A549 (cell line): ENCODE results near the gene LACTB. TPM values are rescaled to one million over a fixed set of nuclear protein-coding genes. Genes with fewer than 3 reads are reported as not detected.

Experiments
- ATAC-seq, 2 experiments: fragments of 200-7000 bp in 1 of 2; fragments of >200 bp in 1 of 2; cut with Nextera tagmentation in 1 of 2; cut with Tn5 transposase in 1 of 2; 3 replicates each; pipeline versions ENCODE4 v1.8.0 to v1.9.1; 2018 to 2020; ENCODE audit warnings: mild to moderate bottlenecking in 1 of 2, moderate library complexity in 1 of 2
- CTCF ChIA-PET: fragments of 300-600 bp; sonication (Branson Sonifier 250); formaldehyde crosslinking; extraction: SDS; loops from one replicate; lab custom pipeline; 2021; ENCODE audit warnings: antibody characterized with exemption, inconsistent platforms; lab: Yijun Ruan, JAX
- POLR2A ChIA-PET: fragments of 350-600 bp; formaldehyde crosslinking; extraction: SDS; loops from one replicate; lab custom pipeline; 2021; ENCODE audit warnings: antibody characterized with exemption, inconsistent platforms; lab: Yijun Ruan, JAX
- DNase-seq, 2 experiments: peaks; one replicate each; pipeline versions ENCODE4 v3.0.0 to v3.0.0-alpha.2; 2011 to 2016; ENCODE audit warnings: low read depth in 1 of 2, low spot score in 1 of 2
- FAIRE-seq: peaks from 2 replicates; lab custom pipeline; 2011; peaks lifted over from hg19 to GRCh38; lab: Jason Lieb, UNC
- H3K27ac ChIP-seq, 2 experiments: fragments of >200 bp; sonication (Bioruptor Twin); formaldehyde crosslinking; 3 replicates each; pipeline ENCODE4 v1.5.1; 2016 to 2017
- H3K4me1 ChIP-seq: fragments of >200 bp; sonication (Bioruptor Twin); formaldehyde crosslinking; 3 replicates; pipeline ENCODE4 v1.6.1; 2016
- H3K4me2 ChIP-seq: fragments of >200 bp; sonication (Bioruptor Twin); formaldehyde crosslinking; 3 replicates; pipeline ENCODE4 v1.6.1; 2016
- H3K4me3 ChIP-seq: fragments of >200 bp; sonication (Bioruptor Twin); formaldehyde crosslinking; 3 replicates; pipeline ENCODE4 v1.5.1; 2016
- H3K9me3 ChIP-seq: fragments of >200 bp; sonication (Bioruptor Twin); formaldehyde crosslinking; 3 replicates; pipeline ENCODE4 v1.6.1; 2016
- BHLHE40 ChIP-seq: IDR thresholded peaks from 2 replicates; pipeline ENCODE4 v1.6.1; 2012; ENCODE audit warnings: low read depth, low read length, inconsistent platforms
- CBX2 ChIP-seq: fragments of 200-600 bp; sonication (generic); IDR thresholded peaks from 2 replicates; pipeline ENCODE4 v1.6.1; 2016; ENCODE audit warnings: low read depth, mild to moderate bottlenecking, borderline replicate concordance
- CEBPB ChIP-seq, 2 experiments: fragments of >200 bp in 1 of 2; sonication (Bioruptor Twin) in 1 of 2; formaldehyde crosslinking in 1 of 2; IDR thresholded peaks; 2 replicates each; pipeline ENCODE4 v1.6.1; 2012 to 2016
- CHD4 ChIP-seq: fragments of 200-600 bp; sonication (generic); IDR thresholded peaks from 2 replicates; pipeline ENCODE4 v1.6.1; 2016; ENCODE audit warnings: antibody characterized with exemption, mild to moderate bottlenecking, borderline replicate concordance
- EHF ChIP-seq: fragments of 250-450 bp; sonication (Bioruptor Pico); IDR thresholded peaks from 2 replicates; pipeline ENCODE4 v1.5.0; 2020; ENCODE audit warnings: mild to moderate bottlenecking
- EP300 ChIP-seq, 2 experiments: fragments of >200 bp; sonication (Bioruptor Twin); formaldehyde crosslinking; IDR thresholded peaks; 2 replicates in 1 of 2; 3 replicates in 1 of 2; pipeline ENCODE4 v1.6.1; 2016 to 2017
- FOXS1 ChIP-seq: fragments of 250-450 bp; sonication (Bioruptor Pico); IDR thresholded peaks from 2 replicates; pipeline ENCODE4 v1.5.0; 2020; ENCODE audit warnings: mild to moderate bottlenecking, moderate library complexity
- JUNB ChIP-seq: fragments of >200 bp; sonication (Bioruptor Twin); formaldehyde crosslinking; IDR thresholded peaks from 2 replicates; pipeline ENCODE4 v1.6.1; 2016
- MAZ ChIP-seq: fragments of 150-350 bp; IDR thresholded peaks from 2 replicates; pipeline ENCODE4 v1.6.1; 2014; ENCODE audit warnings: antibody characterized with exemption, low read depth, low read length, borderline replicate concordance
- NFE2L2 ChIP-seq: fragments of 150-350 bp; conservative IDR thresholded peaks from 2 replicates; pipeline ENCODE4 v1.6.1; 2014; ENCODE audit warnings: low read length
- NPAS2 ChIP-seq: fragments of 250-450 bp; sonication (Bioruptor Pico); IDR thresholded peaks from 2 replicates; pipeline ENCODE4 v1.8.0; 2022; ENCODE audit warnings: mild to moderate bottlenecking, moderate library complexity, borderline replicate concordance
- PHF8 ChIP-seq: fragments of 200-600 bp; sonication (generic); IDR thresholded peaks from 2 replicates; pipeline ENCODE4 v1.6.1; 2016; ENCODE audit warnings: low read depth, mild to moderate bottlenecking, antibody characterized with exemption, moderate library complexity, borderline replicate concordance
- POLR2A ChIP-seq: IDR thresholded peaks from 2 replicates; pipeline ENCODE4 v1.6.1; 2012; ENCODE audit warnings: mild to moderate bottlenecking, low read length
- RAD21 ChIP-seq, 2 experiments: fragments of >200 bp in 1 of 2; sonication (Bioruptor Twin) in 1 of 2; formaldehyde crosslinking in 1 of 2; IDR thresholded peaks in 1 of 2; conservative IDR thresholded peaks in 1 of 2; 2 replicates in 1 of 2; 3 replicates in 1 of 2; pipeline ENCODE4 v1.6.1; 2012 to 2018; ENCODE audit warnings: inconsistent platforms in 1 of 2
- RFX5 ChIP-seq: fragments of 450-650 bp; IDR thresholded peaks from 2 replicates; pipeline ENCODE4 v1.7.1; 2014; ENCODE audit warnings: antibody characterized with exemption, mild to moderate bottlenecking, moderate library complexity
- RNF2 ChIP-seq: fragments of 200-600 bp; sonication (generic); IDR thresholded peaks from 2 replicates; pipeline ENCODE4 v1.6.1; 2016; ENCODE audit warnings: low read depth, mild to moderate bottlenecking, antibody characterized with exemption, moderate library complexity, borderline replicate concordance
- SREBF2 ChIP-seq: fragments of 450-650 bp; IDR thresholded peaks from 2 replicates; pipeline ENCODE4 v1.6.1; 2014; ENCODE audit warnings: mild to moderate bottlenecking, moderate library complexity
- ZSCAN20 ChIP-seq: fragments of 250-450 bp; sonication (Bioruptor Pico); IDR thresholded peaks from 2 replicates; pipeline ENCODE4 v1.8.0; 2022; ENCODE audit warnings: mild to moderate bottlenecking, moderate library complexity
- WGBS: methylation state at CpG from one replicate; pipeline ENCODE4 v1.1.6; 2017; ENCODE audit errors: missing lambda C conversion rate; 5-methylcytosine and 5-hydroxymethylcytosine counted together
- polyA plus RNA-seq, 4 experiments: library from polyadenylated mRNA; depleted of rRNA in 3 of 4; stranded (reverse); fragments of >200 nt; fragmentation: RNase III in 1 of 4; extraction: RNeasy Plus Mini Kit Qiagen cat#74134 plus additional on column Dnase treatment in 1 of 4; gene quantifications; 2 replicates in 3 of 4; 3 replicates in 1 of 4; pipeline ENCODE4 v1.2.3, GENCODE V29; 2011 to 2017
- TF ChIP-seq, protein P1 (sequence below): fragments of >200 bp; sonication (Bioruptor Twin); formaldehyde crosslinking; IDR thresholded peaks from 3 replicates; pipeline ENCODE4 v1.6.1; 2016
- TF ChIP-seq, protein P2 (sequence below): fragments of >200 bp; sonication (Bioruptor Twin); formaldehyde crosslinking; IDR thresholded peaks from 3 replicates; pipeline ENCODE4 v1.5.1; 2016
- TF ChIP-seq, protein P3 (sequence below): fragments of 450-650 bp; IDR thresholded peaks from 2 replicates; pipeline ENCODE4 v1.6.1; 2014; ENCODE audit warnings: antibody characterized with exemption
- TF ChIP-seq, protein P4 (sequence below): IDR thresholded peaks from 2 replicates; pipeline ENCODE4 v1.6.1; 2012

Gene LACTB
- polyA plus RNA-seq, 2 of the 4 experiments (the other 2 are of a cell fraction): 56.5 to 59.6 TPM

DNA sequence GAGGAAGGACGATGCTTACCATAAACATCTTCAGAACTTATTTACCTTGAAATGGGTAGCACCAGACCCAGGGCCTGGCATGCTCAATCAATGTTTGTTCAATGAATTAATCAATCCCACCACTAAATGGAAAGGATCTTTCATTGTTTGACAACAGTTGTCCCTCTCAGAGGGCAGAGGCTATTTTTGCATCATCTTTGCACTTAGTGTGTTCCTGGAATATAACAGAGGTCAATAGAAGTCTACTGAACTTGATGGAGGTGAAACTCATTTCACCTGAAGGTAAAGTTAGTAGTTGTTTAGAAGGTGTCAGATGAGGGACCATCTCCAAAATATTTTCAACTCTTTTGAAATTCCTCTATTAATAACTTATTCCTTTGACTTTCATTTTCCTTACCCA lies 36.9 kb upstream of the LACTB start:
- ATAC-seq (no peak), DNase-seq (no peak), FAIRE-seq (no peak)
- WGBS: 84% methylated on average over 1 of the region's 1 CpG
- peaks cover 76% of the 10 kb centered on the region for H3K4me1 ChIP-seq
- H3K4me2 ChIP-seq: no peak overlapping the region
- TF ChIP-seq PHF8 (no peak), RNF2 (no peak)
- TF ChIP-seq, all 56 proteins: peak for 0
- H3K27ac ChIP-seq: peak overlapping the region; percentile 25 to 84; a peak in 5 of 6 replicates
- H3K9me3 ChIP-seq: no peaks in the 10 kb centered on the region
- H3K4me3 ChIP-seq: no peak overlapping the region
- ChIA-PET POLR2A (no interaction called here), CTCF (interaction anchor here (2.2 to 50.6 kb wide), 3 partner anchors 6 to 343 kb away, joined by 4 to 1136 read pairs (median 1136); partner anchors contain the start of gene TPM1)

DNA sequence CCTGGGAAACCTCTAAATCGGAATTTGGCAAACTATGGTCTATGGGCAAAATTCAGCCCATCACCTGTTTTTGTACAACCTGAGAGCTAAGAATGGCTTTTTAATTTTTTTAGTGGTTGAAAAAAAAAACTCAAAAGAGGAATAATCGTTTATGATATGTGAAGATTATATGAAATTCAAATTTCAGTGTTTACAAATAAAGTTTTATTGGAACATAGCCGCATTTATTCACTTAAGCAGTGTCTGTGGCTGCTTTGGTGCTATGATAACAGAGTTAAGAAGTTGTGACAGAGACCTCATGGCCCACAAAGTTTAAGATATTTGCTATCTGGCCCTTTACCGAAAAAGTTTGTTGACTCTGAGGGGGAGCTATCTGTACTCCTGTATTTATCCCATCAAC lies 36.4 kb upstream of the LACTB start:
- POLR2A ChIA-PET: interaction anchor here (1.7 kb wide), 1 partner anchor 72 kb away, joined by 3 read pairs; the partner anchor contains the start of gene RPS27L
- DNase-seq: no peak
- CTCF ChIA-PET: interaction anchor here (36.9 to 50.6 kb wide), 2 partner anchors 7 to 25 kb away, joined by 1136 read pairs; partner anchors contain the start of gene TPM1
- WGBS: 71% methylated on average over 4 of the region's 4 CpGs
- Histone ChIP-seq H3K9me3 (no peaks in the 10 kb centered on the region), H3K27ac (peak overlapping the region; percentile 25 to 84; a peak in 4 of 6 replicates), H3K4me3 (no peak overlapping the region), H3K4me2 (no peak overlapping the region), H3K4me1 (peaks cover 76% of the 10 kb centered on the region)
- no peak for ATAC-seq
- no peak for FAIRE-seq
- TF ChIP-seq BHLHE40 (no peak), ZSCAN20 (CRISPR knock-in tag) (no peak), CEBPB (IDR thresholded peaks at IDR 0.05) (no peak), EHF (CRISPR knock-in tag) (no peak), POLR2A (no peak), CHD4 (no peak), FOXS1 (CRISPR knock-in tag) (no peak), CBX2 (no peak), JUNB (no peak), NFE2L2 (no peak), SREBF2 (no peak), MAZ (no peak), NPAS2 (CRISPR knock-in tag) (no peak), EP300 (IDR thresholded peaks at IDR 0.05) (no peak)
- TF ChIP-seq, protein P1, sequence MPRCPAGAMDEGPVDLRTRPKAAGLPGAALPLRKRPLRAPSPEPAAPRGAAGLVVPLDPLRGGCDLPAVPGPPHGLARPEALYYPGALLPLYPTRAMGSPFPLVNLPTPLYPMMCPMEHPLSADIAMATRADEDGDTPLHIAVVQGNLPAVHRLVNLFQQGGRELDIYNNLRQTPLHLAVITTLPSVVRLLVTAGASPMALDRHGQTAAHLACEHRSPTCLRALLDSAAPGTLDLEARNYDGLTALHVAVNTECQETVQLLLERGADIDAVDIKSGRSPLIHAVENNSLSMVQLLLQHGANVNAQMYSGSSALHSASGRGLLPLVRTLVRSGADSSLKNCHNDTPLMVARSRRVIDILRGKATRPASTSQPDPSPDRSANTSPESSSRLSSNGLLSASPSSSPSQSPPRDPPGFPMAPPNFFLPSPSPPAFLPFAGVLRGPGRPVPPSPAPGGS: no peak

DNA sequence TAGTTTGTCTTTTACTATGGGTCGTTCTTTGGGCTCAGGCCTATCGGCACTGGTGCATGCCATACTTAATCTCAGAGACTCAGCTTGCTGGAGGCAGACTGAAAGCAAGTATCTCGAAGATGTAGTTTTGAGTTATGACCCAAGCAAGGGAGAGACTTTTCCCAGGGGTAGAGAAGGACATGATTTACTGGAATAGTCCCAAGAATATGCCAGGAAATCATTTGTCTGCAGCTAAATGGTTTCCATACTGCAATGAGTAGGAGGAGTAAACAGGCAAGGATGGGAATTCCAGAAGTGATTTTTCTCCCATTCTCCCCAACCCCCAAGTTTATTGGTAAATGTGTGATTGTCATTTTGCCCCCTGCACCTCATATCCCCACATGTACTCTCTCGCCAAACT lies 35.4 kb upstream of the LACTB start:
- FAIRE-seq: no peak
- H3K9me3 ChIP-seq: no peaks in the 10 kb centered on the region
- CTCF ChIA-PET: interaction anchor here (0.5 to 36.9 kb wide), 2 partner anchors 26 to 153 kb away, joined by 3 to 1136 read pairs; partner anchors contain the start of gene TPM1
- POLR2A ChIA-PET: interaction anchor here (0.9 to 1.7 kb wide), 3 partner anchors 17 to 71 kb away, joined by 3 to 5 read pairs (median 3); partner anchors contain the start of gene RPS27L
- WGBS: 79% methylated on average over 4 of the region's 4 CpGs
- TF ChIP-seq, protein P2, sequence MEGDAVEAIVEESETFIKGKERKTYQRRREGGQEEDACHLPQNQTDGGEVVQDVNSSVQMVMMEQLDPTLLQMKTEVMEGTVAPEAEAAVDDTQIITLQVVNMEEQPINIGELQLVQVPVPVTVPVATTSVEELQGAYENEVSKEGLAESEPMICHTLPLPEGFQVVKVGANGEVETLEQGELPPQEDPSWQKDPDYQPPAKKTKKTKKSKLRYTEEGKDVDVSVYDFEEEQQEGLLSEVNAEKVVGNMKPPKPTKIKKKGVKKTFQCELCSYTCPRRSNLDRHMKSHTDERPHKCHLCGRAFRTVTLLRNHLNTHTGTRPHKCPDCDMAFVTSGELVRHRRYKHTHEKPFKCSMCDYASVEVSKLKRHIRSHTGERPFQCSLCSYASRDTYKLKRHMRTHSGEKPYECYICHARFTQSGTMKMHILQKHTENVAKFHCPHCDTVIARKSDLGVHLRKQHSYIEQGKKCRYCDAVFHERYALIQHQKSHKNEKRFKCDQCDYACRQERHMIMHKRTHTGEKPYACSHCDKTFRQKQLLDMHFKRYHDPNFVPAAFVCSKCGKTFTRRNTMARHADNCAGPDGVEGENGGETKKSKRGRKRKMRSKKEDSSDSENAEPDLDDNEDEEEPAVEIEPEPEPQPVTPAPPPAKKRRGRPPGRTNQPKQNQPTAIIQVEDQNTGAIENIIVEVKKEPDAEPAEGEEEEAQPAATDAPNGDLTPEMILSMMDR: no peak
- TF ChIP-seq, protein P3, sequence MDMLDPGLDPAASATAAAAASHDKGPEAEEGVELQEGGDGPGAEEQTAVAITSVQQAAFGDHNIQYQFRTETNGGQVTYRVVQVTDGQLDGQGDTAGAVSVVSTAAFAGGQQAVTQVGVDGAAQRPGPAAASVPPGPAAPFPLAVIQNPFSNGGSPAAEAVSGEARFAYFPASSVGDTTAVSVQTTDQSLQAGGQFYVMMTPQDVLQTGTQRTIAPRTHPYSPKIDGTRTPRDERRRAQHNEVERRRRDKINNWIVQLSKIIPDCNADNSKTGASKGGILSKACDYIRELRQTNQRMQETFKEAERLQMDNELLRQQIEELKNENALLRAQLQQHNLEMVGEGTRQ: no peak
- no peak for TF ChIP-seq RFX5
- TF ChIP-seq, protein P4, sequence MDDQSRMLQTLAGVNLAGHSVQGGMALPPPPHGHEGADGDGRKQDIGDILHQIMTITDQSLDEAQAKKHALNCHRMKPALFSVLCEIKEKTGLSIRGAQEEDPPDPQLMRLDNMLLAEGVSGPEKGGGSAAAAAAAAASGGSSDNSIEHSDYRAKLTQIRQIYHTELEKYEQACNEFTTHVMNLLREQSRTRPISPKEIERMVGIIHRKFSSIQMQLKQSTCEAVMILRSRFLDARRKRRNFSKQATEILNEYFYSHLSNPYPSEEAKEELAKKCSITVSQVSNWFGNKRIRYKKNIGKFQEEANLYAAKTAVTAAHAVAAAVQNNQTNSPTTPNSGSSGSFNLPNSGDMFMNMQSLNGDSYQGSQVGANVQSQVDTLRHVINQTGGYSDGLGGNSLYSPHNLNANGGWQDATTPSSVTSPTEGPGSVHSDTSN: no peak
- no peak for TF ChIP-seq RAD21 (conservative IDR thresholded peaks at IDR 0.05 in 1 of 2, IDR thresholded peaks at IDR 0.05 in 1 of 2)
- TF ChIP-seq MAZ: no peak
- TF ChIP-seq, all 56 proteins: peak for 0
- Histone ChIP-seq H3K4me3 (no peak overlapping the region), H3K27ac (peak overlapping the region; percentile 28 to 93), H3K4me1 (peaks cover 75% of the 10 kb centered on the region), H3K4me2 (0 out of 3 replicates have a peak overlapping the region, but pooled peaks have one; percentile 8)
- DNase-seq (no peak), ATAC-seq (no peak)
